ENCODE measurements around the gene SLC25A20.

DNA sequence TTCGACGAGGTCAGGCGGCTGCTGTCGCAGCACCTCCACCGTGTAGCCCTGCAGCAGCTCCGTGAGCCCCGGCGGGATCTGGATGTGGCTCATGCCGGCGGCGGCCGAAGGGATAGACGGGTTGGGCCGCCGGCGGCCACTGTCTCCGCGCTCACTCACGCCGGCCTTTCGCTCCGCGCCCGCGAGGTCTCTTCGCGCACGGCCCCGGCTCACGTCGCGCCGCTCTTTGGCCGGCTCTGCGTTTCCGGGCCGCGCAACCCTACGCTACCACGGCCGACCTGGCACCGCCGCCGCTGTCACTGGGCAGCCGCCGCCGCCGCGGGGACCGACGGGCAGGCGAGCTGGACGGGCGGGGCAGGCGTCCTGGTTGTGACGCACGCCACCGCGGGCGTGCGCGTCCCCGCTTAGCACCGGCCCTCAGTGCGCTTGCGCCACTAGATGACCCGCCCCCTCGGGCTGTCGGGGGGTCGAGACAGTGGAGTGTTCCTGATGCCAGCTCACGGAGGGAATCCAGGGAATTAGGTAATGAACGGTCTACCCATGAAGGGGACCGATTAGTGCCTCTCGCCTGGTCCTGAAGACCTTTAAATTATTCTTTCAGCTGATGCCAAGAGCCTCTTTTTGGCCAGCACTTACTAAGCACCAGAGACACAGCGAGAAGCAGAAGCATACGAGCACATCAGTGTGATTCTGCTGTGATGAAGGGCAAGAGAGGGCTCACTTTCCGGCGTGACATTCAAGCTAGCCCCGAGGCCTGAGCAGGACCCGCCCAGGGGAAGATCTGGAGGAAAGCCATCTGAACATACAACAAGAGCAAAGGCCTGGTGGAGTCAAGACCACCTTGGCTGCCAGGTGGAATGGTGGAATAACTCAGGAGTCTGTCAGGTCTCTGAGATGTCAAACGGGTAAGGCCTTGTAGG, 50.9 kb downstream of the SLC25A20 start, which contains the start of gene PRKAR2A:
- no peak for TF ChIP-seq EZH2 (IDR thresholded peaks at IDR 0.05; ENCODE audit: borderline replicate concordance, low read depth, low read length, severe bottlenecking)
- TF ChIP-seq, protein P1, sequence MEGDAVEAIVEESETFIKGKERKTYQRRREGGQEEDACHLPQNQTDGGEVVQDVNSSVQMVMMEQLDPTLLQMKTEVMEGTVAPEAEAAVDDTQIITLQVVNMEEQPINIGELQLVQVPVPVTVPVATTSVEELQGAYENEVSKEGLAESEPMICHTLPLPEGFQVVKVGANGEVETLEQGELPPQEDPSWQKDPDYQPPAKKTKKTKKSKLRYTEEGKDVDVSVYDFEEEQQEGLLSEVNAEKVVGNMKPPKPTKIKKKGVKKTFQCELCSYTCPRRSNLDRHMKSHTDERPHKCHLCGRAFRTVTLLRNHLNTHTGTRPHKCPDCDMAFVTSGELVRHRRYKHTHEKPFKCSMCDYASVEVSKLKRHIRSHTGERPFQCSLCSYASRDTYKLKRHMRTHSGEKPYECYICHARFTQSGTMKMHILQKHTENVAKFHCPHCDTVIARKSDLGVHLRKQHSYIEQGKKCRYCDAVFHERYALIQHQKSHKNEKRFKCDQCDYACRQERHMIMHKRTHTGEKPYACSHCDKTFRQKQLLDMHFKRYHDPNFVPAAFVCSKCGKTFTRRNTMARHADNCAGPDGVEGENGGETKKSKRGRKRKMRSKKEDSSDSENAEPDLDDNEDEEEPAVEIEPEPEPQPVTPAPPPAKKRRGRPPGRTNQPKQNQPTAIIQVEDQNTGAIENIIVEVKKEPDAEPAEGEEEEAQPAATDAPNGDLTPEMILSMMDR (IDR thresholded peaks at IDR 0.05; ENCODE audit: borderline replicate concordance, extremely low read depth, low read length, poor library complexity, severe bottlenecking): no peak

Measured in DND-41 (cell line).